WTC11 (cell line): ENCODE data around the gene HKDC1.

ENCODE experiments used
- CREB1 ChIP-seq: sonication (generic); formaldehyde crosslinking; IDR thresholded peaks from 2 replicates; pipeline ENCODE4 v1.8.0; 2023; ENCODE audit warnings: mild to moderate bottlenecking, missing genetic modification reagents
- FOXK1 ChIP-seq: sonication (generic); formaldehyde crosslinking; IDR thresholded peaks from 2 replicates; pipeline ENCODE4 v1.8.0; 2022; ENCODE audit warnings: mild to moderate bottlenecking, moderate library complexity, missing genetic modification reagents
- NR1H2 ChIP-seq: sonication (generic); formaldehyde crosslinking; IDR thresholded peaks from 2 replicates; pipeline ENCODE4 v1.9.0; 2021; ENCODE audit warnings: mild to moderate bottlenecking, moderate library complexity, missing genetic modification reagents
- PREB ChIP-seq: sonication (generic); formaldehyde crosslinking; IDR thresholded peaks from 2 replicates; pipeline ENCODE4 v1.8.1; 2022; ENCODE audit warnings: mild to moderate bottlenecking, missing genetic modification reagents, moderate library complexity, borderline replicate concordance
- ZNF263 ChIP-seq: sonication (generic); formaldehyde crosslinking; IDR thresholded peaks from 2 replicates; pipeline ENCODE4 v1.8.1; 2022; ENCODE audit warnings: low read depth, mild to moderate bottlenecking, moderate library complexity, missing genetic modification reagents
- TF ChIP-seq, protein P1 (sequence below): sonication (generic); formaldehyde crosslinking; IDR thresholded peaks from 2 replicates; pipeline ENCODE4 v1.8.1; 2023; ENCODE audit warnings: mild to moderate bottlenecking, moderate library complexity, missing genetic modification reagents
- TF ChIP-seq, protein P2 (sequence below): fragments of 200-600 bp; IDR thresholded peaks from 2 replicates; pipeline ENCODE4 v1.8.0; 2022; ENCODE audit warnings: antibody characterized with exemption
- TF ChIP-seq, protein P3 (sequence below): fragments of 250-450 bp; sonication (Bioruptor Pico); conservative IDR thresholded peaks from 2 replicates; pipeline ENCODE4 v1.9.0; 2021; ENCODE audit warnings: mild to moderate bottlenecking
- TF ChIP-seq, protein P4 (sequence below): sonication (generic); formaldehyde crosslinking; IDR thresholded peaks from 2 replicates; pipeline ENCODE4 v1.8.0; 2022; ENCODE audit warnings: missing genetic modification reagents

DNA sequence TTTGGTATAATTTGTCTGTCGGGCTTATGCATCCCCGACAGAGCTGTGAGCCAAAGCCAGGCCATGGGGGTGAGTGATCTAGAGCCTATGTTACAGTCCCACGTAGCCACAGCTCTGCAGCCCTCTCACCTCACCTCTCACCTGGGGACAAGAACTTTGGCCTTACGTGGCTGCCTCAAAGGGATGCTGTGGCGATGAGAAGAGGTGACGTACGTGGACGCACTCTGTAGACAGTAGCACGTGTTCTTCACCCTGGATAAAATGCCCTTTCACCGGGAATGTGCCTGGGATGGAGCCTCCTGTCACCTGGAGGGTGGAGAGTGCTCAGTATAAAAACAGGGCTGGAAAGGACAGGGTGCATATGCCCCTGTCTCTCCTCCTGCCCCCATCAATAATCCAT, 5.5 kb downstream of the HKDC1 start:
- TF ChIP-seq, protein P1, sequence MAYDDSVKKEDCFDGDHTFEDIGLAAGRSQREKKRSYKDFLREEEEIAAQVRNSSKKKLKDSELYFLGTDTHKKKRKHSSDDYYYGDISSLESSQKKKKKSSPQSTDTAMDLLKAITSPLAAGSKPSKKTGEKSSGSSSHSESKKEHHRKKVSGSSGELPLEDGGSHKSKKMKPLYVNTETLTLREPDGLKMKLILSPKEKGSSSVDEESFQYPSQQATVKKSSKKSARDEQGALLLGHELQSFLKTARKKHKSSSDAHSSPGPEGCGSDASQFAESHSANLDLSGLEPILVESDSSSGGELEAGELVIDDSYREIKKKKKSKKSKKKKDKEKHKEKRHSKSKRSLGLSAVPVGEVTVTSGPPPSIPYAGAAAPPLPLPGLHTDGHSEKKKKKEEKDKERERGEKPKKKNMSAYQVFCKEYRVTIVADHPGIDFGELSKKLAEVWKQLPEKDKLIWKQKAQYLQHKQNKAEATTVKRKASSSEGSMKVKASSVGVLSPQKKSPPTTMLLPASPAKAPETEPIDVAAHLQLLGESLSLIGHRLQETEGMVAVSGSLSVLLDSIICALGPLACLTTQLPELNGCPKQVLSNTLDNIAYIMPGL = no peak
- TF ChIP-seq, protein P2, sequence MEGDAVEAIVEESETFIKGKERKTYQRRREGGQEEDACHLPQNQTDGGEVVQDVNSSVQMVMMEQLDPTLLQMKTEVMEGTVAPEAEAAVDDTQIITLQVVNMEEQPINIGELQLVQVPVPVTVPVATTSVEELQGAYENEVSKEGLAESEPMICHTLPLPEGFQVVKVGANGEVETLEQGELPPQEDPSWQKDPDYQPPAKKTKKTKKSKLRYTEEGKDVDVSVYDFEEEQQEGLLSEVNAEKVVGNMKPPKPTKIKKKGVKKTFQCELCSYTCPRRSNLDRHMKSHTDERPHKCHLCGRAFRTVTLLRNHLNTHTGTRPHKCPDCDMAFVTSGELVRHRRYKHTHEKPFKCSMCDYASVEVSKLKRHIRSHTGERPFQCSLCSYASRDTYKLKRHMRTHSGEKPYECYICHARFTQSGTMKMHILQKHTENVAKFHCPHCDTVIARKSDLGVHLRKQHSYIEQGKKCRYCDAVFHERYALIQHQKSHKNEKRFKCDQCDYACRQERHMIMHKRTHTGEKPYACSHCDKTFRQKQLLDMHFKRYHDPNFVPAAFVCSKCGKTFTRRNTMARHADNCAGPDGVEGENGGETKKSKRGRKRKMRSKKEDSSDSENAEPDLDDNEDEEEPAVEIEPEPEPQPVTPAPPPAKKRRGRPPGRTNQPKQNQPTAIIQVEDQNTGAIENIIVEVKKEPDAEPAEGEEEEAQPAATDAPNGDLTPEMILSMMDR = no peak
- TF ChIP-seq, protein P3, sequence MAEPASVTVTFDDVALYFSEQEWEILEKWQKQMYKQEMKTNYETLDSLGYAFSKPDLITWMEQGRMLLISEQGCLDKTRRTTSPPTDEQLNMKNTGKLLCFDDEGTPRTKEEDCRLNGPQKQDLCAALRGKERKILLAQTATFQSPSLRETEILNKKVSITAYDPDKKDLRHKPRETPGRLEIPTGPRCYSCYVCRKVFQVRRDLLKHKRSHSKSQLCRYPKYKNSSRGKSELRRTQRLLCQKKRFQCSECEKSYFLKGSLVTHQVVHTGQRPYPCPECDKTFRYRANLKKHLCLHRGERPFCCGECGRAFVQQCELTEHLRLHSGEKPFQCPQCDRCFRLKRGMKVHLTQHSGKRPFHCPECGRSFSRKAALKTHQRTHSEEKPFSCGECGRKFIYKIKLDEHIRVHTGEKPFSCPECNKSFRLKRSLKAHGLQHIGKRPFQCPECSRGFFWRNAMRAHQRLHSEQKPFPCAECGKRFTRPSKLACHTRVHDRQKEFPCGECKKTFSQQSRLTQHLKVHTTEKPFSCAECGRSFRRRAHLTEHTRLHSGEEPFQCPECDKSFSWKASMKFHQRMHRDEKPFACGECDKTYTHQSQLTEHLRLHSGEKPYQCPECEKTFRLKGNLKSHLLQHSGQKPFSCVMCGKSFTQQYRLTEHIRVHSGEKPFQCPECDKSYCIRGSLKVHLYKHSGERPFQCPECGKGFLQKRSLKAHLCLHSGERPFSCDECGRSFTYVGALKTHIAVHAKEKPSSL = no peak
- TF ChIP-seq CREB1 (CRISPR knock-in tag) = no peak
- no peak for TF ChIP-seq ZNF263
- TF ChIP-seq, protein P4, sequence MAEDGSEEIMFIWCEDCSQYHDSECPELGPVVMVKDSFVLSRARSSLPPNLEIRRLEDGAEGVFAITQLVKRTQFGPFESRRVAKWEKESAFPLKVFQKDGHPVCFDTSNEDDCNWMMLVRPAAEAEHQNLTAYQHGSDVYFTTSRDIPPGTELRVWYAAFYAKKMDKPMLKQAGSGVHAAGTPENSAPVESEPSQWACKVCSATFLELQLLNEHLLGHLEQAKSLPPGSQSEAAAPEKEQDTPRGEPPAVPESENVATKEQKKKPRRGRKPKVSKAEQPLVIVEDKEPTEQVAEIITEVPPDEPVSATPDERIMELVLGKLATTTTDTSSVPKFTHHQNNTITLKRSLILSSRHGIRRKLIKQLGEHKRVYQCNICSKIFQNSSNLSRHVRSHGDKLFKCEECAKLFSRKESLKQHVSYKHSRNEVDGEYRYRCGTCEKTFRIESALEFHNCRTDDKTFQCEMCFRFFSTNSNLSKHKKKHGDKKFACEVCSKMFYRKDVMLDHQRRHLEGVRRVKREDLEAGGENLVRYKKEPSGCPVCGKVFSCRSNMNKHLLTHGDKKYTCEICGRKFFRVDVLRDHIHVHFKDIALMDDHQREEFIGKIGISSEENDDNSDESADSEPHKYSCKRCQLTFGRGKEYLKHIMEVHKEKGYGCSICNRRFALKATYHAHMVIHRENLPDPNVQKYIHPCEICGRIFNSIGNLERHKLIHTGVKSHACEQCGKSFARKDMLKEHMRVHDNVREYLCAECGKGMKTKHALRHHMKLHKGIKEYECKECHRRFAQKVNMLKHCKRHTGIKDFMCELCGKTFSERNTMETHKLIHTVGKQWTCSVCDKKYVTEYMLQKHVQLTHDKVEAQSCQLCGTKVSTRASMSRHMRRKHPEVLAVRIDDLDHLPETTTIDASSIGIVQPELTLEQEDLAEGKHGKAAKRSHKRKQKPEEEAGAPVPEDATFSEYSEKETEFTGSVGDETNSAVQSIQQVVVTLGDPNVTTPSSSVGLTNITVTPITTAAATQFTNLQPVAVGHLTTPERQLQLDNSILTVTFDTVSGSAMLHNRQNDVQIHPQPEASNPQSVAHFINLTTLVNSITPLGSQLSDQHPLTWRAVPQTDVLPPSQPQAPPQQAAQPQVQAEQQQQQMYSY (CRISPR knock-in tag) = no peak
- no peak for TF ChIP-seq PREB (CRISPR knock-in tag)
- TF ChIP-seq NR1H2 (CRISPR knock-in tag) = no peak
- no peak for TF ChIP-seq FOXK1 (CRISPR knock-in tag)
